DND-41 (cell line): Measurements from ENCODE around the gene METTL2B.
"Not testable (repeated sequence)": the region's sequence is repeated elsewhere in the genome, so short reads cannot be mapped to it uniquely, and the experiment has no call there.

Experiments used
- EZH2 ChIP-seq: IDR thresholded peaks from 3 replicates; pipeline ENCODE4 v1.6.1; 2012; ENCODE audit warnings: borderline replicate concordance, low read depth, mild to moderate bottlenecking, moderate library complexity, low read length, inconsistent platforms; ENCODE audit not compliant: severe bottlenecking
- TF ChIP-seq, protein P1 (sequence below): IDR thresholded peaks from 2 replicates; pipeline ENCODE4 v1.5.1; 2012; ENCODE audit warnings: borderline replicate concordance, low read length, moderate library complexity, mild to moderate bottlenecking; ENCODE audit not compliant: poor library complexity, severe bottlenecking; ENCODE audit errors: extremely low read depth

DNA sequence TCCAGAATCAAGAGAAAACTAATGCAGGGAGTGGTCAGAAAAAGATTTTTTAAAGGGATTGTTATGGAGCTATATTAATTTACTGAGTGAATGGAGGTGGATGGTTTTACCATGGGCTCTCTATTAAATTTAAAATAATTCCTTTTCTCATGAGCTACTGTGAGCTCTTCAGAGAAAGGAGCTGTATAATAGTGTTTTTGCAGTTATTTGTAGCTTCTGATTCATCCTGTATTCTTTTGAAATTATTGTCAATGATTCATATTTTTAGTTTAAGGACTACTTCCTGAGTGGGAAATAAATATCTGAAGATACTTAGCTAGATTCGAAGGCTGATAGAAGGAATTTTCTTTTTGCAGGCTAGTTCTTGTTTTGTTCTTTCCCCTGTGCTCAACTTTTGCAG, 56.4 kb downstream of the METTL2B start:
- TF ChIP-seq, protein P1, sequence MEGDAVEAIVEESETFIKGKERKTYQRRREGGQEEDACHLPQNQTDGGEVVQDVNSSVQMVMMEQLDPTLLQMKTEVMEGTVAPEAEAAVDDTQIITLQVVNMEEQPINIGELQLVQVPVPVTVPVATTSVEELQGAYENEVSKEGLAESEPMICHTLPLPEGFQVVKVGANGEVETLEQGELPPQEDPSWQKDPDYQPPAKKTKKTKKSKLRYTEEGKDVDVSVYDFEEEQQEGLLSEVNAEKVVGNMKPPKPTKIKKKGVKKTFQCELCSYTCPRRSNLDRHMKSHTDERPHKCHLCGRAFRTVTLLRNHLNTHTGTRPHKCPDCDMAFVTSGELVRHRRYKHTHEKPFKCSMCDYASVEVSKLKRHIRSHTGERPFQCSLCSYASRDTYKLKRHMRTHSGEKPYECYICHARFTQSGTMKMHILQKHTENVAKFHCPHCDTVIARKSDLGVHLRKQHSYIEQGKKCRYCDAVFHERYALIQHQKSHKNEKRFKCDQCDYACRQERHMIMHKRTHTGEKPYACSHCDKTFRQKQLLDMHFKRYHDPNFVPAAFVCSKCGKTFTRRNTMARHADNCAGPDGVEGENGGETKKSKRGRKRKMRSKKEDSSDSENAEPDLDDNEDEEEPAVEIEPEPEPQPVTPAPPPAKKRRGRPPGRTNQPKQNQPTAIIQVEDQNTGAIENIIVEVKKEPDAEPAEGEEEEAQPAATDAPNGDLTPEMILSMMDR = not testable (repeated sequence)
- not testable (repeated sequence) for TF ChIP-seq EZH2
